ENCODE data around the gene SREK1.

The SREK1 gene

DNA sequence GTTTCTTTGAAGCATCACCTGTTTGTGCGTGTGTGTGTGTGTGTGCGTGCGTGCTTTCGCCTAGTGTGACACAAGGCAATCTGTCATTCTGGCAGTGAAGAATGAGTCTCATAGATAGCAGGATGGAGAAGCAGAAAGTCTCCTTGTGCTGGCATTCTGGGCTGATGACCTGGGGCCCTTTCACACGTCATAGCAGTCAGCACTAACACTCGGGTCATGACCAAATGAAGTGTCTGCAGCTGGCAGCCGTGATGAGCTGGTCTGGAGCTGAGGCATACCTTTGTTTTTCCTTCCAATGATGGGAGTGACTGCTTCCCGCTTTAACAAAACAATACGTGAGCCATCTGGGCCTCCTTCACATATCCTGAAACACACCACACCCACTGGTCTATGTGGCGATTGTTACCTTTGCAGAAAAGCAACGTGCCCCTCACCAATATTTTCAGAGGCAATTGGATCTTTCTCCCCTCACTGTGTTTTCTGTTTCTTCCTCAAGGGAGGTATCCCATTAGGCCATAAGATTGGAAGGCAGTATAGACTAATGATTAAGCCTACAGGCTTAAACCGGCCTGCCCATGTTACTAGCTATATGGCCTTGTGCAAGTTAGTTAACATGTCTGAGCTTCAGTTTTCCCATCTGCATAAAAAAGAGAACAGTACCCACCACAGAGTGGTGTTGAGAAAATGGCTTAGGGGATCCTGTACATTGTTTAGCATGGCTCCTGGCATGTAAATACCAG is 88.8 kb downstream of the SREK1 start:
- H3F3A ChIP-seq (ENCODE audit: insufficient read depth), result no peaks in the 10 kb centered on the region
- no peak overlapping the region for H3K9ac ChIP-seq (ENCODE audit: low read length)
- H3K27ac ChIP-seq (ENCODE audit: low read depth, low read length), result no peak overlapping the region
- no peaks in the 10 kb centered on the region for H4K20me1 ChIP-seq (ENCODE audit: low read depth, low read length)
- no peak overlapping the region for H3K4me2 ChIP-seq (ENCODE audit: low read depth, low read length, poor library complexity, severe bottlenecking)
- TF ChIP-seq EZH2phosphoT487 (conservative IDR thresholded peaks at IDR 0.05; ENCODE audit: low read length), result no peak
- TF ChIP-seq, protein P1, sequence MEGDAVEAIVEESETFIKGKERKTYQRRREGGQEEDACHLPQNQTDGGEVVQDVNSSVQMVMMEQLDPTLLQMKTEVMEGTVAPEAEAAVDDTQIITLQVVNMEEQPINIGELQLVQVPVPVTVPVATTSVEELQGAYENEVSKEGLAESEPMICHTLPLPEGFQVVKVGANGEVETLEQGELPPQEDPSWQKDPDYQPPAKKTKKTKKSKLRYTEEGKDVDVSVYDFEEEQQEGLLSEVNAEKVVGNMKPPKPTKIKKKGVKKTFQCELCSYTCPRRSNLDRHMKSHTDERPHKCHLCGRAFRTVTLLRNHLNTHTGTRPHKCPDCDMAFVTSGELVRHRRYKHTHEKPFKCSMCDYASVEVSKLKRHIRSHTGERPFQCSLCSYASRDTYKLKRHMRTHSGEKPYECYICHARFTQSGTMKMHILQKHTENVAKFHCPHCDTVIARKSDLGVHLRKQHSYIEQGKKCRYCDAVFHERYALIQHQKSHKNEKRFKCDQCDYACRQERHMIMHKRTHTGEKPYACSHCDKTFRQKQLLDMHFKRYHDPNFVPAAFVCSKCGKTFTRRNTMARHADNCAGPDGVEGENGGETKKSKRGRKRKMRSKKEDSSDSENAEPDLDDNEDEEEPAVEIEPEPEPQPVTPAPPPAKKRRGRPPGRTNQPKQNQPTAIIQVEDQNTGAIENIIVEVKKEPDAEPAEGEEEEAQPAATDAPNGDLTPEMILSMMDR (IDR thresholded peaks at IDR 0.05; ENCODE audit: insufficient read depth, low read length, poor library complexity, severe bottlenecking), result no peak
- no peaks in the 10 kb centered on the region for H3K9me3 ChIP-seq (ENCODE audit: insufficient read depth, low read length)
- no peaks in the 10 kb centered on the region for H3K27me3 ChIP-seq (ENCODE audit: low read length)
- H2AFZ ChIP-seq (ENCODE audit: low read depth, low read length, severe bottlenecking), result no peak overlapping the region
- no peaks in the 10 kb centered on the region for H3K79me2 ChIP-seq (ENCODE audit: insufficient read depth, low read length)
- no peaks in the 10 kb centered on the region for H3K9me2 ChIP-seq (replicated peaks; ENCODE audit: insufficient read depth, low read length)
- no peak overlapping the region for H3K4me3 ChIP-seq (ENCODE audit: insufficient read depth, low read length, poor library complexity, severe bottlenecking)
- no peaks in the 10 kb centered on the region for H3K36me3 ChIP-seq (ENCODE audit: low read length)
